HCT116 (cell line): Measurements from ENCODE around the gene OBSL1. TPM values are rescaled to one million over a fixed set of nuclear protein-coding genes. Genes with fewer than 3 reads are reported as not detected.

Experiments
- ATAC-seq: fragments of 200-7000 bp; cut with Tn5 transposase; 2 replicates; pipeline ENCODE4 v1.9.1; 2020; ENCODE audit warnings: mild to moderate bottlenecking, moderate library complexity
- BruUV-seq: library from RNA; stranded (reverse); fragments of 400-500 nt; replicated peaks from 2 replicates; lab custom pipeline; 2021; lab: Mats Ljungman, UMichigan
- CTCF ChIA-PET: fragments of 300-600 bp; sonication (Branson Sonifier 250); formaldehyde crosslinking; loops from one replicate; lab custom pipeline; 2021; ENCODE audit warnings: antibody characterized with exemption; lab: Charles Lee
- POLR2A ChIA-PET: fragments of 300-600, 350-600 bp; sonication (Branson Sonifier 250); formaldehyde crosslinking; loops from one replicate; lab custom pipeline; 2021; ENCODE audit warnings: antibody characterized with exemption; lab: Charles Lee
- RAD21 ChIA-PET, 2 experiments: fragments of 300-600 bp; sonication (Branson Sonifier 250); formaldehyde crosslinking; loops; one replicate each; lab custom pipeline; 2023; ENCODE audit warnings: low total read pairs in 2 of 2; ENCODE audit not compliant: uncharacterized antibody in 2 of 2, unreplicated experiment in 2 of 2, low non-redundant PET in 1 of 2; lab: Charles Lee
- DNase-seq: peaks from one replicate; pipeline ENCODE4 v3.0.0-alpha.2; 2010; ENCODE audit warnings: low read depth, low spot score
- H2AFZ ChIP-seq: fragments of 200-600 bp; shearing (Covaris generic), sonication (generic); 2 replicates; pipeline ENCODE4 v1.6.1; 2017; ENCODE audit warnings: low read depth, mixed run types, mixed read lengths, antibody characterized with exemption, low read length; ENCODE audit not compliant: poor library complexity, severe bottlenecking
- H3K27ac ChIP-seq: 2 replicates; pipeline ENCODE4 v1.5.1; 2012; ENCODE audit warnings: low read depth, low read length
- H3K27me3 ChIP-seq: fragments of 200-600 bp; sonication (generic); 2 replicates; pipeline ENCODE4 v1.6.1; 2016; ENCODE audit warnings: mixed run types, low read length, mixed read lengths; ENCODE audit not compliant: insufficient read depth
- H3K36me3 ChIP-seq, 2 experiments: fragments of 200-500 bp in 1 of 2; fragments of 200-600 bp in 1 of 2; sonication (Bioruptor generic) in 1 of 2; sonication (generic) in 1 of 2; 2 replicates each; pipeline versions ENCODE4 v1.5.1 to v1.6.1; 2014 to 2016; ENCODE audit warnings: low read length in 2 of 2, inconsistent platforms in 1 of 2, mixed read lengths in 1 of 2, mixed run types in 1 of 2; ENCODE audit not compliant: insufficient read depth in 2 of 2, control insufficient read depth in 1 of 2
- H3K4me1 ChIP-seq, 2 experiments: fragments of 200-600 bp in 1 of 2; sonication (generic) in 1 of 2; 2 replicates each; pipeline versions ENCODE4 v1.5.1 to v1.6.1; 2012 to 2017; ENCODE audit warnings: low read length in 2 of 2, inconsistent platforms in 1 of 2, mild to moderate bottlenecking in 1 of 2, mixed read lengths in 1 of 2, mixed run types in 1 of 2, moderate library complexity in 1 of 2; ENCODE audit not compliant: insufficient read depth in 2 of 2, control insufficient read depth in 1 of 2
- H3K4me2 ChIP-seq: fragments of 200-600 bp; sonication (generic); 2 replicates; pipeline ENCODE4 v1.6.1; 2017; ENCODE audit warnings: mixed run types, low read length, mixed read lengths
- H3K4me3 ChIP-seq, 2 experiments: fragments of 200-600 bp in 1 of 2; sonication (generic) in 1 of 2; replicated peaks in 1 of 2; 2 replicates each; pipeline ENCODE4 v1.5.1; 2011 to 2016; ENCODE audit warnings: low read length in 2 of 2, control low read depth in 1 of 2, low read depth in 1 of 2, mild to moderate bottlenecking in 1 of 2, mixed read lengths in 1 of 2, mixed run types in 1 of 2
- H3K79me2 ChIP-seq: fragments of 200-600 bp; sonication (generic); 2 replicates; pipeline ENCODE4 v1.6.1; 2017; ENCODE audit warnings: mild to moderate bottlenecking, mixed run types, low read length, moderate library complexity, mixed read lengths; ENCODE audit not compliant: insufficient read depth
- H3K9ac ChIP-seq: fragments of 200-600 bp; sonication (generic); 2 replicates; pipeline ENCODE4 v1.6.1; 2016; ENCODE audit warnings: low read length, mixed read lengths
- H3K9me2 ChIP-seq: fragments of 200-600 bp; sonication (generic), shearing (Covaris generic); 2 replicates; pipeline ENCODE4 v1.6.1; 2017; ENCODE audit warnings: mixed run types, mild to moderate bottlenecking, moderate library complexity; ENCODE audit not compliant: insufficient read depth
- H3K9me3 ChIP-seq, 2 experiments: fragments of 200-500 bp in 1 of 2; fragments of 200-600 bp in 1 of 2; sonication (Bioruptor generic) in 1 of 2; sonication (generic) in 1 of 2; 2 replicates each; pipeline ENCODE4 v1.6.1; 2014 to 2017; ENCODE audit warnings: low read length in 2 of 2, mixed read lengths in 2 of 2, inconsistent platforms in 1 of 2, low read depth in 1 of 2, mild to moderate bottlenecking in 1 of 2, mixed run types in 1 of 2, moderate library complexity in 1 of 2; ENCODE audit not compliant: control insufficient read depth in 1 of 2, insufficient read depth in 1 of 2
- H4K20me1 ChIP-seq: fragments of 200-600 bp; sonication (generic), shearing (Covaris generic); 2 replicates; pipeline ENCODE4 v1.6.1; 2017; ENCODE audit warnings: mixed run types, mild to moderate bottlenecking, moderate library complexity; ENCODE audit not compliant: insufficient read depth
- CBX3 ChIP-seq: IDR thresholded peaks from 2 replicates; pipeline ENCODE4 v1.6.1; 2012; ENCODE audit warnings: low read depth
- CEBPB ChIP-seq: IDR thresholded peaks from 2 replicates; pipeline ENCODE4 v1.6.1; 2012; ENCODE audit warnings: low read depth
- EGR1 ChIP-seq: IDR thresholded peaks from 2 replicates; pipeline ENCODE4 v1.6.1; 2012; ENCODE audit warnings: low read depth
- ELF1 ChIP-seq: IDR thresholded peaks from 2 replicates; pipeline ENCODE4 v1.6.1; 2012; ENCODE audit warnings: low read depth, borderline replicate concordance
- EZH2phosphoT487 ChIP-seq: fragments of 200-600 bp; IDR thresholded peaks from 2 replicates; pipeline ENCODE4 v1.6.1; 2018; ENCODE audit warnings: antibody characterized with exemption, borderline replicate concordance
- JUND ChIP-seq: IDR thresholded peaks from 2 replicates; pipeline ENCODE4 v1.6.1; 2012
- RAD21 ChIP-seq: IDR thresholded peaks from 2 replicates; pipeline ENCODE4 v1.6.1; 2012; ENCODE audit warnings: low read depth, mild to moderate bottlenecking
- SP1 ChIP-seq: IDR thresholded peaks from 2 replicates; pipeline ENCODE4 v1.6.1; 2012; ENCODE audit warnings: low read depth
- YY1 ChIP-seq: IDR thresholded peaks from 2 replicates; pipeline ENCODE4 v1.6.1; 2011; ENCODE audit warnings: low read length, low read depth, moderate library complexity, mild to moderate bottlenecking; ENCODE audit not compliant: insufficient replicate concordance; ENCODE audit errors: extremely low read depth
- ZNF274 ChIP-seq: fragments of 200-500 bp; sonication (Bioruptor generic); IDR thresholded peaks from 2 replicates; pipeline ENCODE4 v1.6.1; 2014; ENCODE audit warnings: mild to moderate bottlenecking, low read depth, low read length, inconsistent platforms
- intact Hi-C: fragments of 100-400 bp; cut with micrococcal nuclease; formaldehyde crosslinking; loops from 2 replicates; pipeline ENCODE4 v1.10.0; 2022
- total RNA-seq: library from RNA; stranded (reverse); gene quantifications from one replicate; pipeline ENCODE4 v1.2.1, GENCODE V29; 2021; ENCODE audit not compliant: unreplicated experiment
- TF ChIP-seq, protein P1 (sequence below): IDR thresholded peaks from 2 replicates; pipeline ENCODE4 v1.6.1; 2012
- TF ChIP-seq, protein P2 (sequence below): IDR thresholded peaks from 2 replicates; pipeline ENCODE4 v1.6.1; 2012

The OBSL1 gene
- total RNA-seq, 1 experiment from 2014 or later, result 45.2 TPM

DNA sequence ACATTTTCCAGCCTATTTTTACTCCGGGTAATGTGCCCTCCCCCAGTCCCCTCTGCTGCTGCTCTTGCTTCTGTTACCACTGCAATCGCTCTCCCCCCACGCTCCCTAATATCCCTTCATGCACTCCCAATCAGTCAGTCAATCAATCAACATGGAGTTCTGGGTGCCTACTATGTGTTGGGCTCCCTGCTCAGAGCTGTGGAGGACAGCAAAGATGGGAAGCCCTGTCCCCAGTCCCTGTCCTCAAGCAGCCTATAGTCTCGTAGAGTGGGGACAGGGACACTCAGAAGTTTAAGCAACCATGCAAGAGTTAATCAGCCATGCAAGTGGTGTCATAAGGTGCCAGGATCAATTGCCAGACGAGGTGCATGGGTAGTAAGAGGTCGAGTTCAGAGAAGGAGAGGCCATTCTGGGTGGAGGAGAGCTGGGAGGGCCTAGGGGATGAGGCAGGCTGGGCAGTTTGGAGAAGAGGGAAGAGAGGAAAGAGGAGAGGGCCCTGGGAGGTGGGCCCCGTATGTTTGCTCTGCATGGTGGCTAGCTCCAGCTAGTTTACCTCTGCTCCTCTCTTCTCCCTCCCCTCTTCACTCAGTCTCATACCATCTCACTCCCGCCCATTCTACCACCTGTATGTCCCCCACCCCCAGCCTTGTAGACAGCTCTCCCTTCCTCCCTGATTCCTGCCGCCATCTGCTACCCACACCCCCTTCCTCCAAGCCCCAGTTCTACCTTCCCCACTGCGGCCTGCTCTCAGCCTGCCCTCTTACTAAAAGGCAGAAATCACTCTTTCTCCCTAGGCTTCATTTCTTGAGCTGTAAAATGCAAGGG lies 53.2 kb downstream of the OBSL1 start:
- CTCF ChIA-PET, result interaction anchor here (1.6 to 2.9 kb wide), 3 partner anchors 12 to 23 kb away, joined by 5 to 14 read pairs (median 11); partner anchors contain the start of gene GMPPA
- H3K9me2 ChIP-seq, result no peaks in the 10 kb centered on the region
- peaks cover 28 to 54% of the 10 kb centered on the region in 2 experiments for H3K4me1 ChIP-seq
- no peak overlapping the region for H2AFZ ChIP-seq
- ATAC-seq (no peak), DNase-seq (no peak)
- H3K27me3 ChIP-seq, result no peaks in the 10 kb centered on the region
- no peaks in the 10 kb centered on the region for H3K9me3 ChIP-seq
- H3K4me2 ChIP-seq, result no peak overlapping the region
- POLR2A ChIA-PET, result no interaction called here
- intact Hi-C loops, result no loop called here
- RAD21 ChIA-PET, result no interaction called here
- H4K20me1 ChIP-seq, result no peaks in the 10 kb centered on the region
- no TSS peak for BruUV-seq
- no peak overlapping the region for H3K9ac ChIP-seq
- no peak overlapping the region for H3K4me3 ChIP-seq
- H3K27ac ChIP-seq, result no peak overlapping the region
- no peak for TF ChIP-seq ELF1
- TF ChIP-seq, protein P1, sequence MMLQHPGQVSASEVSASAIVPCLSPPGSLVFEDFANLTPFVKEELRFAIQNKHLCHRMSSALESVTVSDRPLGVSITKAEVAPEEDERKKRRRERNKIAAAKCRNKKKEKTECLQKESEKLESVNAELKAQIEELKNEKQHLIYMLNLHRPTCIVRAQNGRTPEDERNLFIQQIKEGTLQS, result no peak
- no peak for TF ChIP-seq ZNF274
- TF ChIP-seq YY1, result no peak
- TF ChIP-seq, protein P2, sequence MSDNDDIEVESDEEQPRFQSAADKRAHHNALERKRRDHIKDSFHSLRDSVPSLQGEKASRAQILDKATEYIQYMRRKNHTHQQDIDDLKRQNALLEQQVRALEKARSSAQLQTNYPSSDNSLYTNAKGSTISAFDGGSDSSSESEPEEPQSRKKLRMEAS, result no peak
- no peak for TF ChIP-seq EGR1
- TF ChIP-seq SP1, result no peak
- TF ChIP-seq CBX3, result no peak
- H3K36me3 ChIP-seq, result no peaks in the 10 kb centered on the region
- no peaks in the 10 kb centered on the region for H3K79me2 ChIP-seq

DNA sequence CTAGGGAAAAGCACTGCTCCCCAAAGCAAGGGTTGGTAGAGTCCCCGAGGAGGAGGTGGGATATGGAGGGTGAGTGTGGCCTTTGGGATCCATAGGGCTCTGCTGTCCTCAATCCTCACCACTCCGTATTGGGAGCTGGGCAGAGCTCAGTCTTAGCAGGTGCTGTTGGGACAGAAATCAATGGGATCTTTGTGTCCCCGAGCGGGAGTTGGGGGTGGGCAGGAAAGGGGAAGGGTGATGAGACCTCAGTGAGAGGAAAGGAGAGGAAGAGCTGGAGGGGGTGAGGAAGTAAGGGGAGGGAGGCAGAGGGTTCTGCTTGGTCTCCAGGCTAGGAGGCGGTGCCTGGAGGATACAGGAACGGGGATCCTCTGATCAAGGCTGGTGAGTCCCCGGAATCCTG lies 54.5 kb downstream of the OBSL1 start:
- H3K27me3 ChIP-seq, result no peaks in the 10 kb centered on the region
- ChIA-PET POLR2A (no interaction called here), RAD21 (no interaction called here), CTCF (interaction anchor here (0.7 kb wide), 1 partner anchor 21 kb away, joined by 3 read pairs; no protein-coding TSS in a partner anchor)
- ATAC-seq, result no peak
- H3K4me1 ChIP-seq, result peaks cover 21 to 42% of the 10 kb centered on the region in 2 experiments
- no peaks in the 10 kb centered on the region for H3K79me2 ChIP-seq
- DNase-seq, result no peak
- H3K9me3 ChIP-seq, result no peaks in the 10 kb centered on the region
- H3K9me2 ChIP-seq, result no peaks in the 10 kb centered on the region
- H4K20me1 ChIP-seq, result no peaks in the 10 kb centered on the region
- no peak overlapping the region for H3K4me2 ChIP-seq
- no peak overlapping the region for H3K9ac ChIP-seq
- H3K4me3 ChIP-seq, result no peak overlapping the region
- H3K27ac ChIP-seq, result no peak overlapping the region
- H3K36me3 ChIP-seq, result no peaks in the 10 kb centered on the region
- TF ChIP-seq JUND (no peak), RAD21 (no peak), EZH2phosphoT487 (no peak), CEBPB (no peak), ELF1 (no peak)
- intact Hi-C loops, result no loop called here
- no peak overlapping the region for H2AFZ ChIP-seq
- BruUV-seq, result no TSS peak
